ENCODE measurements around the gene IL22RA2. TPM values are rescaled to one million over a fixed set of nuclear protein-coding genes. Genes with fewer than 3 reads are reported as not detected.

The IL22RA2 gene
- total and polyA plus RNA-seq, 4 donors: 0.02 to 0.20 TPM; not detected in 2

DNA sequence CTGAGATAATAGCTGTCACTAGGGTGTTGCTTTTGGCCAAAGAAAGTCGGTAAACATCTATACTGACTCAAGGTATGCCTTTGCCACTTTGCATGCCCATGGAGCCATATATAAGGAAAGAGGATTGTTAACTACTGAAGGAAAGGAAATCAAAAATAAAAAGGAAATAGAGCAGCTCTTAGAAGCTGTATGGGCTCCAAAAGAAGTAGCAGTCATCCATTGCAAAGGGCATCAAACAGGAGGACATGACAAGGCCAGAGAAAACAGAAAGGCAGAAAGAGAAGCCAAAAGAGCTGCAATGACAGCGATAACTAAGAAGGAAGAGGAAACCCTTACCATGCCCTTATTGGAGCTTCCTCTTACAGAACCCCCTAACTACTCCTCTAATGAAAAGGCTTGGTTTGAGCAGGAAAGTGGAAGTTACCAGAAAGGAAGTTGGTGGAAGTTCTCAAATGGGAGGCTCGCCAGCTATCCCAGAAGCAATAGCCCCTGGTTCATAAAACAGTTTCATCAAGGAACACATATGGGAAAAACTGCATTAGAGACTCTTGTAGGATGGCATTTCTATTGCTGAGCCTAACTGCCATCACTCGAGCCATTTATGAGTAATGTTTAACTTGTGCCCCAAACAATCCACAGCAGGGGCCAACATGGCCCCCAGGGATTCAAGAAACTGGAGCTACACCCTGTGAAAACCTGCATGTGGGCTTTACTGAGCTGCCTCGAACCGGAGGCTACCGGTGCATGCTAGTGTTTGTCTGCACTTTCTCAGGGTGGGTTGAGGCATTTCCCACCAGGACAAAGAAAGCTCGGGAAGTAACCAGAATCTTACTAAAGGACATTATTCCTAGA lies 7.0 kb downstream of the IL22RA2 start:
- no peak overlapping the region for H3K9ac ChIP-seq (ENCODE audit: insufficient read depth in 1 of 2, low read length in 2 of 2)
- ATAC-seq (ENCODE audit: insufficient read depth, low FRiP score): no peak
- no peaks in the 10 kb centered on the region for H3K27me3 ChIP-seq (ENCODE audit: control insufficient read depth in 3 of 3, insufficient read depth in 3 of 3, low read length in 2 of 3)
- WGBS, 2 donors: 82 to 84% methylated on average over 8 of the region's 8 CpGs
- H3K4me1 ChIP-seq (ENCODE audit: control insufficient read depth in 5 of 5, insufficient read depth in 5 of 5, low read length in 5 of 5): peaks cover 0 to 2% (median 0%) of the 10 kb centered on the region in 5 donors
- H3K27ac ChIP-seq (ENCODE audit: low read depth in 1 of 2, low read length in 1 of 2): no peak overlapping the region
- no peaks in the 10 kb centered on the region for H3K36me3 ChIP-seq (ENCODE audit: control insufficient read depth in 4 of 4, insufficient read depth in 4 of 4, low read length in 4 of 4)
- TF ChIP-seq CTCF (IDR thresholded peaks at IDR 0.05; ENCODE audit: control extremely low read depth, extremely low read depth): no peak
- DNase-seq: no peak
- H3K4me3 ChIP-seq: no peak overlapping the region
- H3K9me3 ChIP-seq (ENCODE audit: control insufficient read depth in 4 of 4, insufficient read depth in 3 of 4, low read length in 3 of 4): peaks cover 0 to 6% (median 0%) of the 10 kb centered on the region in 4 donors

DNA sequence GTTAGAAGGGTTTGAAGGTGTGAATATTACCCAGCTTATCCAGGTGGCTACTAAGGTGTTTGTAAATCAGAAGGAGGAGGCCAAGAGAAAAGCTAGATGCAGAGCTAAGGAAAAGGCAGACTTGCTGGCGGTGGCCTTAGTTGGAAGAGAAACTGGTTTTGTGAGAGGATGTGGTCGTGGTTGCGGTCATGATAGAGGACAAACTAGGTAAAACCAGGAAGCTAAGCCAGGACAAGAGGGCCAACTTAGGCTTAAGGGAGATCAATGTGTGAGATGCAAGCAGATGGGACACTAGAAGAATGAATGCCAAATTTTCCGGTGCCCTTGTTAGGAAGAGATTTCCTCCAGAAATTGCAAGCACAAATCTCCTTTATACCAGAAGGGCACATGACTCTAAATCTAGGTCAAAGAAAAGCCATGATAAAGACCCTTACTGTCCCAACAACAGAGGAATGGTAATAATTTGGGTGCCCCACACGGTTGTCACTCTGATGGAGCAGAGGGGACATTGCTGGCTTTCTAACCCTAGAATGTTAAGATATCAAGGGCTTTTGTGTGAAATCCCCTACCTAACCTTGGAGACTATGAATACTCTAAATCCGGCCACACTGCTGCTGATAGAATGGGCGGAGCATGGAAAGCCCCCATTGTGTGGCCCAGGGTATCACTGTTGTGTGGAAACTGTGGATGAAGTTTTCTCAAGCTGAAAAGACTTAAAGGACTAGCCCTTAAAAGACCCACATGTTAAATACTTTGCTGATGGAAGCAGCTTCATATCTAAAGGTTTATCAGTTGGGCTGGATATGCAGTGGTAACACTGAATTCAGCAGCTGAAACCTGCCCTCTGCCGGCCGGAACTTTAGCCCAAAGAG lies 7.8 kb downstream of the IL22RA2 start:
- no peaks in the 10 kb centered on the region for H3K27me3 ChIP-seq (ENCODE audit: control insufficient read depth in 3 of 3, insufficient read depth in 3 of 3, low read length in 2 of 3)
- peaks cover 0 to 6% (median 0%) of the 10 kb centered on the region in 4 donors for H3K9me3 ChIP-seq (ENCODE audit: control insufficient read depth in 4 of 4, insufficient read depth in 3 of 4, low read length in 3 of 4)
- H3K9ac ChIP-seq (ENCODE audit: insufficient read depth in 1 of 2, low read length in 2 of 2): no peak overlapping the region
- no peak for TF ChIP-seq CTCF (IDR thresholded peaks at IDR 0.05; ENCODE audit: control extremely low read depth, extremely low read depth)
- DNase-seq (no peak), ATAC-seq (ENCODE audit: insufficient read depth, low FRiP score) (no peak)
- H3K4me1 ChIP-seq (ENCODE audit: control insufficient read depth in 5 of 5, insufficient read depth in 5 of 5, low read length in 5 of 5): peaks cover 0 to 3% (median 0%) of the 10 kb centered on the region in 5 donors
- 74 to 78% methylated on average over 9 of the region's 9 CpGs for WGBS, 2 donors
- no peak overlapping the region for H3K4me3 ChIP-seq
- H3K36me3 ChIP-seq (ENCODE audit: control insufficient read depth in 4 of 4, insufficient read depth in 4 of 4, low read length in 4 of 4): no peaks in the 10 kb centered on the region
- H3K27ac ChIP-seq (ENCODE audit: low read depth in 1 of 2, low read length in 1 of 2): no peak overlapping the region

DNA sequence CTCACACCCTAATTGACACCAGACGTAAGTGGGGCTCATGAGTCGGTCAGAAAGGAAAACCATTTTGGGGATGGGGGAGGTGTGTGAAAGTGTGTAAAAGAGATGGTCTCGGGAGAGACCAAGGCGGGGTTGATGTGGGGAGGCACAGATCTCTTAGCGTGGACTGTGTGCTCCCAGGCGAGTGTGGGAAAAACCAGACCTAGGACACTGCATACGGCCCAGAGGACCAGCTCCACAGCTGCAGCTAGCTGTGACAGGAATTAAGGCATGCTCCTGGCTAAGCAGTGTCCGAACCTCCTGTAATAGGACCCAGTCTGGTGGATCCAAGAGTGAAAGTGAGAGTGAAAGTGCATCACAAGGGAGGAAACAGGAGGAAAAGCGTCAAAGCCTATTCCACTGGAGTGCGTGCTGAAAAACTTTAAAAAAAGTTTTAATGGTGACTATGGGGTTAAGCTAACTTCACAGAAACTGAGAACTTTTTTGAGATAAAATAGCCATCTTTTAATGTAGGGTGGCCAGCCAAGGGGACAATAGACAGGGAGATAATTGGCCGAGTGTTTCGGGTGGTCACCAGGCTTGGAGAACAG lies 9.6 kb downstream of the IL22RA2 start:
- H3K36me3 ChIP-seq (ENCODE audit: control insufficient read depth in 4 of 4, insufficient read depth in 4 of 4, low read length in 4 of 4): no peaks in the 10 kb centered on the region

More for the DNA sequence above, 9.6 kb downstream of the IL22RA2 start:
- Histone ChIP-seq H3K27ac (ENCODE audit: low read depth in 1 of 2, low read length in 1 of 2) (no peak overlapping the region), H3K9me3 (ENCODE audit: control insufficient read depth in 4 of 4, insufficient read depth in 3 of 4, low read length in 3 of 4) (peaks cover 0 to 6% (median 0%) of the 10 kb centered on the region in 4 donors), H3K27me3 (ENCODE audit: control insufficient read depth in 3 of 3, insufficient read depth in 3 of 3, low read length in 2 of 3) (no peaks in the 10 kb centered on the region), H3K4me3 (no peak overlapping the region), H3K9ac (ENCODE audit: insufficient read depth in 1 of 2, low read length in 2 of 2) (no peak overlapping the region), H3K4me1 (ENCODE audit: control insufficient read depth in 5 of 5, insufficient read depth in 5 of 5, low read length in 5 of 5) (peaks cover 0 to 3% (median 0%) of the 10 kb centered on the region in 5 donors)
- WGBS, 2 donors: 94 to 96% methylated on average over 12 of the region's 12 CpGs
- no peak for ATAC-seq (ENCODE audit: insufficient read depth, low FRiP score)
- no peak for DNase-seq
- no peak for TF ChIP-seq CTCF (IDR thresholded peaks at IDR 0.05; ENCODE audit: control extremely low read depth, extremely low read depth)

Data from lung (tissue), 12 donors.